OCI-LY3 (cell line): Measurements from ENCODE around the gene LAMP1.

Source experiments
- CTCF ChIP-seq: fragments of 200-600, 300-600 bp; sonication (generic); IDR thresholded peaks from 2 replicates; pipeline ENCODE4 v1.5.1; 2014; ENCODE audit warnings: antibody characterized with exemption, low read length, low read depth
- EZH2phosphoT487 ChIP-seq: fragments of 200-600 bp; shearing (Covaris generic); IDR thresholded peaks from 2 replicates; pipeline ENCODE4 v1.6.1; 2018; ENCODE audit warnings: antibody characterized with exemption, mixed run types, low read depth

- no peak for TF ChIP-seq CTCF
- TF ChIP-seq EZH2phosphoT487, result no peak
Measured at GRCh38 chr13:113364311-113364889, 67.4 kb downstream of the LAMP1 start.
